IMR-90 (cell line): ENCODE measurements around the gene TSPAN14.

Experiments
- BHLHE40 ChIP-seq: fragments of 150-350 bp; IDR thresholded peaks from 2 replicates; pipeline ENCODE4 v1.6.1; 2016; ENCODE audit warnings: mild to moderate bottlenecking, low read depth, low read length
- CEBPB ChIP-seq: IDR thresholded peaks from 2 replicates; pipeline ENCODE4 v1.6.1; 2012; ENCODE audit warnings: low read depth, low read length, improper control_type of control experiment
- CTCF ChIP-seq: conservative IDR thresholded peaks from 2 replicates; pipeline ENCODE4 v1.5.1; 2012; ENCODE audit warnings: mild to moderate bottlenecking, low read depth, low read length, improper control_type of control experiment
- POLR2A ChIP-seq: IDR thresholded peaks from 2 replicates; pipeline ENCODE4 v1.6.1; 2012; ENCODE audit warnings: mild to moderate bottlenecking, low read depth, low read length
- RAD21 ChIP-seq: IDR thresholded peaks from 2 replicates; pipeline ENCODE4 v1.6.1; 2012; ENCODE audit warnings: low read length, improper control_type of control experiment

GRCh38 chr10:80496555-80497172 is 42.6 kb downstream of the TSPAN14 start:
- TF ChIP-seq POLR2A, result no peak
- TF ChIP-seq BHLHE40, result no peak
- no peak for TF ChIP-seq CEBPB
- TF ChIP-seq CTCF, result no peak
- TF ChIP-seq RAD21, result no peak
